Adrenal gland (tissue), 12 donors: Measurements from ENCODE around the gene PIK3R1. TPM values are rescaled to one million over a fixed set of nuclear protein-coding genes. Genes with fewer than 3 reads are reported as not detected.

ENCODE experiments used
- DNase-seq, 7 donors: peaks; one replicate each; pipeline ENCODE4 v3.0.0-alpha.2; 2019 to 2020
- H3K27ac ChIP-seq, 5 donors: fragments of 200-600 bp; sonication (generic) in 4 of 5; 1 replicate in 3 of 5; 2 replicates in 2 of 5; pipeline versions ENCODE4 v1.5.1 to v1.8.0; 2016 to 2020; ENCODE audit warnings: mild to moderate bottlenecking in 1 of 5
- H3K27me3 ChIP-seq: fragments of 200-600 bp; 2 replicates; pipeline ENCODE4 v1.8.0; 2021
- H3K36me3 ChIP-seq, 2 donors: fragments of 200-600 bp; replicated peaks in 1 of 2; 1 replicate in 1 of 2; 2 replicates in 1 of 2; pipeline versions ENCODE4 v1.5.1 to v1.8.0; 2018 to 2022
- H3K4me1 ChIP-seq, 2 donors: fragments of 200-600 bp; replicated peaks in 1 of 2; 1 replicate in 1 of 2; 2 replicates in 1 of 2; pipeline versions ENCODE4 v1.5.1 to v1.8.0; 2018 to 2021
- H3K4me3 ChIP-seq, 4 donors: fragments of 200-600 bp; sonication (generic) in 3 of 4; one replicate each; pipeline ENCODE4 v1.5.1; 2016 to 2018
- H3K9me3 ChIP-seq, 3 donors: fragments of 200-600 bp; sonication (generic) in 1 of 3; replicated peaks in 1 of 3; 1 replicate in 2 of 3; 2 replicates in 1 of 3; pipeline versions ENCODE4 v1.5.1 to v1.8.0; 2016 to 2021
- CTCF ChIP-seq, 6 experiments: fragments of 450-650 bp in 4 of 6; fragments of 200-600 bp in 2 of 6; sonication (generic) in 1 of 6; IDR thresholded peaks; 1 replicate in 5 of 6; 2 replicates in 1 of 6; pipeline versions ENCODE4 v1.5.1 to v1.8.0; 2016 to 2021; ENCODE audit warnings: antibody characterized with exemption in 6 of 6, mild to moderate bottlenecking in 2 of 6, moderate library complexity in 1 of 6
- POLR2A ChIP-seq, 2 donors: fragments of 450-650 bp; IDR thresholded peaks; one replicate each; pipeline ENCODE4 v1.6.1; 2017; ENCODE audit warnings: antibody characterized with exemption in 2 of 2, mild to moderate bottlenecking in 2 of 2, moderate library complexity in 1 of 2
- WGBS, 4 donors: extraction: QIAGEN DNeasy Blood & Tissue Kit in 2 of 4; methylation state at CpG; one replicate each; pipeline versions ENCODE4 v1.1.5 to v1.1.7; 2013 to 2017; 5-methylcytosine and 5-hydroxymethylcytosine counted together
- intact Hi-C, 2 donors: fragments of 100-400 bp; cut with DNase I; formaldehyde crosslinking; loops; one replicate each; pipeline versions ENCODE4 v1.14.1 to v1.15.0; 2022 to 2023
- polyA plus RNA-seq, 3 donors: library from polyadenylated mRNA; stranded (reverse); fragments of 200-250 nt in 2 of 3; fragments of 350-450 nt in 1 of 3; fragmentation: Illumina TruSeq in 1 of 3; extraction: RNeasy Lipid Tissue Mini Kit (QIAGEN cat#74804) in 1 of 3; gene quantifications; one replicate each; pipeline ENCODE4 v1.2.3, GENCODE V29; 2013 to 2014
- total RNA-seq, 9 donors: library from RNA; depleted of rRNA in 4 of 9; stranded (reverse); fragments of >200 nt in 4 of 9; fragments of 120-200 nt in 1 of 9; fragmentation: NEBNext Ultra II Directional in 1 of 9; extraction: Animal tissue kit (Norgen Biotek cat#: 25700) in 1 of 9; gene quantifications; one replicate each; pipeline versions ENCODE4 v1.1.0 to v1.2.4, GENCODE V29; 2013 to 2023
- donor health status: healthy with polysubstance abuse.
- donor health status: Bipolar disorder and iron deficiency.
- donor health status: DM: yes; HTN: yes; CAD: no.
- donor health status: DM: no; HTN: no; CAD: no.
- donor health status: DM: no; HTN: no; CAD: no.
- donor health status: DM: yes; HTN: yes; CAD: no.

PIK3R1 gene
- total and polyA plus RNA-seq, 12 donors, result 4.9 to 110 (median 48.2) TPM

- Histone ChIP-seq H3K36me3 (no peaks in the 10 kb centered on the region), H3K27ac (peak overlapping the region in 2 of 5 donors; percentile 40 to 46), H3K27me3 (no peaks in the 10 kb centered on the region), H3K4me3 (no peak overlapping the region), H3K4me1 (peaks cover 27 to 89% of the 10 kb centered on the region in 2 donors), H3K9me3 (no peaks in the 10 kb centered on the region)
- 84 to 91% (median 88%) methylated on average over 1 of the region's 1 CpG for WGBS, 4 donors
- intact Hi-C loops, result no loop called here
- DNase-seq, result no peak
- TF ChIP-seq POLR2A (IDR thresholded peaks at IDR 0.05) (no peak), CTCF (IDR thresholded peaks at IDR 0.05) (no peak)
Measured at GRCh38 chr5:68266457-68266856, 50.9 kb downstream of the PIK3R1 start.

GRCh38 chr5:68267066-68267465 lies 51.5 kb downstream of the PIK3R1 start:
- 35 to 38% (median 37%) methylated on average over 4 of the region's 4 CpGs for WGBS, 4 donors
- Histone ChIP-seq H3K27ac (peak overlapping the region in 2 of 5 donors; percentile 40 to 54), H3K4me1 (peaks cover 27 to 84% of the 10 kb centered on the region in 2 donors), H3K4me3 (no peak overlapping the region), H3K27me3 (no peaks in the 10 kb centered on the region), H3K36me3 (no peaks in the 10 kb centered on the region), H3K9me3 (no peaks in the 10 kb centered on the region)
- intact Hi-C loops, result no loop called here
- TF ChIP-seq POLR2A (IDR thresholded peaks at IDR 0.05) (no peak), CTCF (IDR thresholded peaks at IDR 0.05) (no peak)
- no peak for DNase-seq

GRCh38 chr5:68268101-68268851 lies 52.7 kb downstream of the PIK3R1 start:
- no peaks in the 10 kb centered on the region for H3K36me3 ChIP-seq
- intact Hi-C loops, result no loop called here
- peaks cover 27 to 91% of the 10 kb centered on the region in 2 donors for H3K4me1 ChIP-seq
- WGBS, 4 donors, result 48 to 65% (median 59%) methylated on average over 3 of the region's 3 CpGs
- H3K27ac ChIP-seq, result peak overlapping the region in 2 of 5 donors; percentile 49 to 50
- TF ChIP-seq POLR2A (IDR thresholded peaks at IDR 0.05) (no peak), CTCF (IDR thresholded peaks at IDR 0.05) (no peak)
- DNase-seq, result no peak
- H3K4me3 ChIP-seq, result no peak overlapping the region
- H3K9me3 ChIP-seq, result no peaks in the 10 kb centered on the region
- no peaks in the 10 kb centered on the region for H3K27me3 ChIP-seq

- H3K9me3 ChIP-seq, result no peaks in the 10 kb centered on the region
- H3K36me3 ChIP-seq, result peaks cover 0 to under 1% of the 10 kb centered on the region in 2 donors
- TF ChIP-seq POLR2A (IDR thresholded peaks at IDR 0.05), result no peak
- no peak for TF ChIP-seq CTCF (IDR thresholded peaks at IDR 0.05)
- H3K27me3 ChIP-seq, result no peaks in the 10 kb centered on the region
- peaks cover 24 to 88% of the 10 kb centered on the region in 2 donors for H3K4me1 ChIP-seq
- WGBS, 4 donors, result 80 to 93% (median 86%) methylated on average over 5 of the region's 5 CpGs
- peak overlapping the region in 2 of 5 donors; percentile 1 to 49 for H3K27ac ChIP-seq
- DNase-seq, result no peak
- H3K4me3 ChIP-seq, result no peak overlapping the region
- intact Hi-C loops, result no loop called here
Measured at GRCh38 chr5:68268852-68269130, 53.2 kb downstream of the PIK3R1 start.
